ENCODE measurements around the gene RGS3. TPM values are rescaled to one million over a fixed set of nuclear protein-coding genes. Genes with fewer than 3 reads are reported as not detected.
"Not testable (repeated sequence)": the region's sequence is repeated elsewhere in the genome, so short reads cannot be mapped to it uniquely, and the experiment has no call there.

RGS3 gene
- total RNA-seq, 1 donor from 2014 or later, result 18.9 TPM

GRCh38 chr9:113484258-113484730 is 20.8 kb downstream of the RGS3 start:
- H3K9me3 Mint-ChIP-seq (ENCODE audit: unreplicated experiment), result peaks cover 7% of the 10 kb centered on the region
- H3K27me3 Mint-ChIP-seq (ENCODE audit: unreplicated experiment), result peaks cover 8% of the 10 kb centered on the region
- no peak overlapping the region for H3K27ac Mint-ChIP-seq (ENCODE audit: unreplicated experiment)
- H3K4me1 Mint-ChIP-seq (ENCODE audit: low read depth, unreplicated experiment), result no peaks in the 10 kb centered on the region
- no peak overlapping the region for H3K4me3 Mint-ChIP-seq (ENCODE audit: unreplicated experiment)
- peaks cover 10% of the 10 kb centered on the region for H3K36me3 Mint-ChIP-seq (ENCODE audit: unreplicated experiment)
- TF ChIP-seq CTCF (IDR thresholded peaks at IDR 0.05; ENCODE audit: partially characterized antibody, unreplicated experiment), result no peak
- no peak for DNase-seq

- Mint-ChIP-seq H3K4me1 (ENCODE audit: low read depth, unreplicated experiment) (no peaks in the 10 kb centered on the region), H3K27me3 (ENCODE audit: unreplicated experiment) (peaks cover 10% of the 10 kb centered on the region), H3K9me3 (ENCODE audit: unreplicated experiment) (peaks cover 4% of the 10 kb centered on the region), H3K36me3 (ENCODE audit: unreplicated experiment) (peaks cover 10% of the 10 kb centered on the region), H3K27ac (ENCODE audit: unreplicated experiment) (no peak overlapping the region), H3K4me3 (ENCODE audit: unreplicated experiment) (no peak overlapping the region)
- TF ChIP-seq CTCF (IDR thresholded peaks at IDR 0.05; ENCODE audit: partially characterized antibody, unreplicated experiment), result no peak
- DNase-seq, result no peak
Measured at GRCh38 chr9:113485761-113486115, 22.2 kb downstream of the RGS3 start.

GRCh38 chr9:113486327-113486726 is 22.8 kb downstream of the RGS3 start:
- Mint-ChIP-seq H3K36me3 (ENCODE audit: unreplicated experiment) (peaks cover 6% of the 10 kb centered on the region), H3K27ac (ENCODE audit: unreplicated experiment) (no peak overlapping the region), H3K4me3 (ENCODE audit: unreplicated experiment) (no peak overlapping the region), H3K27me3 (ENCODE audit: unreplicated experiment) (peaks cover 10% of the 10 kb centered on the region), H3K4me1 (ENCODE audit: low read depth, unreplicated experiment) (no peaks in the 10 kb centered on the region), H3K9me3 (ENCODE audit: unreplicated experiment) (no peaks in the 10 kb centered on the region)
- no peak for DNase-seq
- no peak for TF ChIP-seq CTCF (IDR thresholded peaks at IDR 0.05; ENCODE audit: partially characterized antibody, unreplicated experiment)

GRCh38 chr9:113488071-113488470 is 24.5 kb downstream of the RGS3 start:
- Mint-ChIP-seq H3K9me3 (ENCODE audit: unreplicated experiment) (peaks cover 3% of the 10 kb centered on the region), H3K4me3 (ENCODE audit: unreplicated experiment) (no peak overlapping the region), H3K36me3 (ENCODE audit: unreplicated experiment) (peaks cover 6% of the 10 kb centered on the region), H3K4me1 (ENCODE audit: low read depth, unreplicated experiment) (peaks cover 10% of the 10 kb centered on the region), H3K27ac (ENCODE audit: unreplicated experiment) (no peak overlapping the region), H3K27me3 (ENCODE audit: unreplicated experiment) (peaks cover 13% of the 10 kb centered on the region)
- no peak for DNase-seq
- no peak for TF ChIP-seq CTCF (IDR thresholded peaks at IDR 0.05; ENCODE audit: partially characterized antibody, unreplicated experiment)

- DNase-seq, result no peak
- H3K4me1 Mint-ChIP-seq (ENCODE audit: low read depth, unreplicated experiment), result peaks cover 11% of the 10 kb centered on the region
- no peak for TF ChIP-seq CTCF (IDR thresholded peaks at IDR 0.05; ENCODE audit: partially characterized antibody, unreplicated experiment)
- no peak overlapping the region for H3K27ac Mint-ChIP-seq (ENCODE audit: unreplicated experiment)
- H3K36me3 Mint-ChIP-seq (ENCODE audit: unreplicated experiment), result peaks cover 6% of the 10 kb centered on the region
- H3K27me3 Mint-ChIP-seq (ENCODE audit: unreplicated experiment), result peaks cover 13% of the 10 kb centered on the region
- peaks cover 3% of the 10 kb centered on the region for H3K9me3 Mint-ChIP-seq (ENCODE audit: unreplicated experiment)
- no peak overlapping the region for H3K4me3 Mint-ChIP-seq (ENCODE audit: unreplicated experiment)
Measured at GRCh38 chr9:113488490-113488889, 25.0 kb downstream of the RGS3 start.

GRCh38 chr9:113491147-113491546 is 27.6 kb downstream of the RGS3 start:
- peaks cover 13% of the 10 kb centered on the region for H3K4me1 Mint-ChIP-seq (ENCODE audit: low read depth, unreplicated experiment)
- not testable (repeated sequence) for H3K9me3 Mint-ChIP-seq (ENCODE audit: unreplicated experiment); H3K4me3 Mint-ChIP-seq (ENCODE audit: unreplicated experiment); H3K36me3 Mint-ChIP-seq (ENCODE audit: unreplicated experiment); DNase-seq; H3K27ac Mint-ChIP-seq (ENCODE audit: unreplicated experiment)
- H3K27me3 Mint-ChIP-seq (ENCODE audit: unreplicated experiment), result peaks cover 12% of the 10 kb centered on the region
